Memory B cell (primary cell): ENCODE results near the gene TAF12.
A peak's percentile ranks its signal among the peaks of the same experiment; 100 is the strongest.
"Not testable (repeated sequence)": the region's sequence is repeated elsewhere in the genome, so short reads cannot be mapped to it uniquely, and the experiment has no call there.

Experiments
- ATAC-seq: fragments of 150-1000 bp; cut with Tn5 transposase; 2 replicates; pipeline ENCODE4 v1.10.0; 2021; ENCODE audit warnings: low read depth, mild to moderate bottlenecking, moderate library complexity
- DNase-seq, 2 donors: peaks; one replicate each; pipeline ENCODE4 v3.0.0; 2022; ENCODE audit warnings: low spot score in 2 of 2
- H3K27ac Mint-ChIP-seq: one replicate; pipeline ENCODE4 v1.8.0; 2022; ENCODE audit warnings: mild to moderate bottlenecking, moderate library complexity, mixed read lengths
- H3K27me3 Mint-ChIP-seq: one replicate; pipeline ENCODE4 v1.8.0; 2022; ENCODE audit warnings: mixed read lengths
- H3K36me3 Mint-ChIP-seq: one replicate; pipeline ENCODE4 v1.8.0; 2022; ENCODE audit warnings: mild to moderate bottlenecking, mixed read lengths
- H3K4me1 Mint-ChIP-seq: one replicate; pipeline ENCODE4 v1.8.0; 2022; ENCODE audit warnings: mixed read lengths
- H3K4me3 Mint-ChIP-seq: one replicate; pipeline ENCODE4 v1.8.0; 2022; ENCODE audit warnings: mild to moderate bottlenecking, moderate library complexity, mixed read lengths
- H3K9me3 Mint-ChIP-seq: one replicate; pipeline ENCODE4 v1.8.0; 2022; ENCODE audit warnings: mixed read lengths

TAF12 gene

GRCh38 chr1:28655448-28656311, 12.8 kb upstream of the TAF12 start:
- H3K9me3 Mint-ChIP-seq, DNase-seq, H3K4me3 Mint-ChIP-seq, H3K27ac Mint-ChIP-seq, ATAC-seq, H3K27me3 Mint-ChIP-seq, H3K36me3 Mint-ChIP-seq, H3K4me1 Mint-ChIP-seq: not testable (repeated sequence)

GRCh38 chr1:28653870-28654269, 11.0 kb upstream of the TAF12 start:
- not testable (repeated sequence) for ATAC-seq, H3K4me1 Mint-ChIP-seq, H3K27me3 Mint-ChIP-seq, H3K27ac Mint-ChIP-seq, H3K9me3 Mint-ChIP-seq, DNase-seq, H3K4me3 Mint-ChIP-seq, H3K36me3 Mint-ChIP-seq

DNA sequence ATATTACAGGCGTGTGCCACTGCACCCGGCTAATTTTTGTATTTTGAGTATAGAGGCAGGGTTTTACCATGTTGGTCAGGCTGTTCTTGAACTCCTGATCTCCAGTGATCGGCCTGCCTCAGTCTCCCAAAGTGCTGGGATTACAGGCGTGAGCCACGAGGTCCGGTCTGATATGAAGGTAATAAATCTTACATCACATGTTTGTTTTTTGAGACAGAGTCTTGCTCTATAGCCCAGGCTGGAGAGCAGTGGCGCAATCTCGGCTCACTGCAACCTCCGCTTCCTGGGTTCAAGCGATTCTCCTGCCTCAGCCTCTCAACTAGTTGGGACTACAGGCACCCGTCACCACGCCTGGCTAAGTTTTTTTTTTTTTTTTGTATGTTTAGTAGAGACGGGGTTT, 10.2 kb upstream of the TAF12 start:
- DNase-seq, H3K27ac Mint-ChIP-seq, H3K27me3 Mint-ChIP-seq, ATAC-seq, H3K4me1 Mint-ChIP-seq, H3K4me3 Mint-ChIP-seq, H3K36me3 Mint-ChIP-seq, H3K9me3 Mint-ChIP-seq: not testable (repeated sequence)

GRCh38 chr1:28648474-28649198, 5.8 kb upstream of the TAF12 start, which contains the start of gene RNU11:
Gene RNU11 (plus strand): TSS chr1:28648600.
- H3K4me1 Mint-ChIP-seq, result peaks cover 19% of the 10 kb centered on the region
- H3K27me3 Mint-ChIP-seq, result no peaks in the 10 kb centered on the region
- peak within 1 kb of the TSS; percentile 100 for H3K27ac Mint-ChIP-seq
- peak within 1 kb of the TSS; percentile 90 for H3K4me3 Mint-ChIP-seq
- ATAC-seq (peak; percentile 69), DNase-seq (peak; percentile 89 to 95)
- no peaks in the 10 kb centered on the region for H3K36me3 Mint-ChIP-seq
- H3K9me3 Mint-ChIP-seq, result no peaks in the 10 kb centered on the region

GRCh38 chr1:28648008-28648473, 5.2 kb upstream of the TAF12 start:
- peaks cover 20% of the 10 kb centered on the region for H3K4me1 Mint-ChIP-seq
- no peaks in the 10 kb centered on the region for H3K9me3 Mint-ChIP-seq
- H3K27me3 Mint-ChIP-seq, result no peaks in the 10 kb centered on the region
- DNase-seq, result peak; percentile 71 to 91
- H3K36me3 Mint-ChIP-seq, result no peaks in the 10 kb centered on the region
- peak overlapping the region; percentile 90 for H3K4me3 Mint-ChIP-seq
- peak; percentile 72 for ATAC-seq
- H3K27ac Mint-ChIP-seq, result peak overlapping the region; percentile 100

GRCh38 chr1:28646040-28646439, 3.2 kb upstream of the TAF12 start:
- H3K4me3 Mint-ChIP-seq, result no peak overlapping the region
- no peaks in the 10 kb centered on the region for H3K9me3 Mint-ChIP-seq
- DNase-seq, result no peak
- no peaks in the 10 kb centered on the region for H3K36me3 Mint-ChIP-seq
- H3K4me1 Mint-ChIP-seq, result peaks cover 25% of the 10 kb centered on the region
- ATAC-seq, result no peak
- no peak overlapping the region for H3K27ac Mint-ChIP-seq
- H3K27me3 Mint-ChIP-seq, result no peaks in the 10 kb centered on the region

DNA sequence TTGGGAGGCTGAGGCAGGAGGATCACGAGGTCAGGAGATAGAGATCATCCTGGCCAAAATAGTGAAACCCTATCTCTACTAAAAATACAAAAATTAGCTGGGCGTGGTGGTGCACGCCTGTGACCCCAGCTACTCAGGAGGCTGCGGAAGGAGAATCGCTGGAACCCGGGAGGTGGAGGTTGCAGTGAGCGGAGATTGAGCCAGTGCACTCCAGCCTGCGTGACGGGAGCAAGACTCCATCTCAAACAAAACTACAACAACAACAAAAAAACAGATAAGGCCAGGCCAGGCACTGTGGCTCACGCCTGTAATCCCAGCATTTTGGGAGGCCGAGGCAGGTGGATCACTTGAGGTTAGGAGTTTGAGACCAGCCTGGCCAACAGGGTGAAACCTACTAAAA, 2.5 kb upstream of the TAF12 start:
- not testable (repeated sequence) for H3K9me3 Mint-ChIP-seq, DNase-seq, ATAC-seq, H3K4me3 Mint-ChIP-seq, H3K36me3 Mint-ChIP-seq, H3K27ac Mint-ChIP-seq, H3K27me3 Mint-ChIP-seq
- H3K4me1 Mint-ChIP-seq, result peaks cover 25% of the 10 kb centered on the region

DNA sequence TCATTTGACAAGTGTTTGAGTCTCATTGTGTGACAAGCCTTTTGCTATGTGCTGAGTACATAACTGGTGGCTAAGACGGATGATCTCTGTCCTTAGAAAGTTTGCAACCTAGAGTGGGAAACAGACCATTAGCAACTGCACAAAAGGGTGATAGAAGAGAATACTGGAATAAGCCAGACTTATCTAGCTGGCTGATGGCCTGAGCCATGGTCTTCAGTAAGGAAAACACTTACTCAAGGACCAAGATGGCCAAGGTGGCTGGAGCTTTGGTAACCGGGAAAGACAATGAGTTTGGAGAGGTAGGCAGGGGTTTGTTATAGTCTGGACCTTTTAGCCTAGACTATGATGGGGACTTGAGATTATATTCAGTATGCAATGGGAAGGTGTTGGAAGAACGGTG, 1.6 kb upstream of the TAF12 start:
- Mint-ChIP-seq H3K27me3 (no peaks in the 10 kb centered on the region), H3K27ac (peak overlapping the region; percentile 95), H3K4me3 (peak overlapping the region; percentile 96), H3K4me1 (peaks cover 25% of the 10 kb centered on the region), H3K9me3 (no peaks in the 10 kb centered on the region), H3K36me3 (no peaks in the 10 kb centered on the region)
- DNase-seq, result no peak
- no peak for ATAC-seq

DNA sequence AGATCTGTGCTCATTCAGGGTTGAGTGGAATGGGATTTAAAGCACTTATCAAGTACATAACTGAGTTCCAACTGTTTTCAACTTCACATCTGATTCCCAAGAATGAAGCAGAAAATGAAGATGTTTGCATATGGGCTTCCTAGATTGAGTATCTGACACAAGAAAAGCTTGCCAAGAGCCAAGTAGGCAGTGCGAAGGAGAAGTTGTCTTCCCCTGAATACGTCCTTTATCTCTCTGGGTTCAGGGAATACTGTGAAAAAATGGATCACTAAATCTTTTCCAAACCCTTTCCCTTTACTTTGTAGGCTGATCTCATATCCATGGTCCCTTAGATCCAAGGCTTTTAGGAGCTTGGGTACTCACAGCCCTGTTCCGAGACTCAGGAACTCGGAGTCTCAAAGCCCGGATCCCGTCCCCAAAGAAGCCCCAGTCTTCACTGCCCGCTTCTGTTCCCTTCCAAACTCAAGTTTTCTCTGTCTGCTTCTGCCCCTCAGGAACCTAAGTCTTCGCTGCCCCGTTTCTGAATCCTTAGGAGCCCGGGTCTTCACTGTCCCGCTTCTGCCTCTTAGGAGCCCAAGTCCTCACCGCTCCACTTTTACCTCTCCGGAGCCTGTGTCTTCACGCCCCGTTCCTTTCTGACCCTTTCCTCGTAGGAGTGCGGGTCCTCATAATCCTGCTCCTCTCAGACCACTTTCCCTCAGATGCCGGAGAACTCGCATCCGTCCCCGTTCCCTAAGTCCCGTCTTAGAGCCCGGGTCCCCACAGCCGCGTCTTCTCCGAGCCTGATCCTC, 616 bp downstream of the TAF12 start:
- H3K9me3 Mint-ChIP-seq, result no peaks in the 10 kb centered on the region
- peaks cover 19% of the 10 kb centered on the region for H3K4me1 Mint-ChIP-seq
- peak overlapping the region; percentile 96 for H3K4me3 Mint-ChIP-seq
- DNase-seq, result no peak
- H3K27ac Mint-ChIP-seq, result peak overlapping the region; percentile 95
- ATAC-seq, result no peak
- H3K27me3 Mint-ChIP-seq, result no peaks in the 10 kb centered on the region
- no peaks in the 10 kb centered on the region for H3K36me3 Mint-ChIP-seq

- ATAC-seq, result no peak
- no peak for DNase-seq
- Mint-ChIP-seq H3K36me3 (no peaks in the 10 kb centered on the region), H3K27ac (no peak overlapping the region), H3K4me1 (peaks cover 17% of the 10 kb centered on the region), H3K4me3 (no peak overlapping the region), H3K27me3 (no peaks in the 10 kb centered on the region), H3K9me3 (no peaks in the 10 kb centered on the region)
Observed at GRCh38 chr1:28640766-28641165, 2.1 kb downstream of the TAF12 start.

DNA sequence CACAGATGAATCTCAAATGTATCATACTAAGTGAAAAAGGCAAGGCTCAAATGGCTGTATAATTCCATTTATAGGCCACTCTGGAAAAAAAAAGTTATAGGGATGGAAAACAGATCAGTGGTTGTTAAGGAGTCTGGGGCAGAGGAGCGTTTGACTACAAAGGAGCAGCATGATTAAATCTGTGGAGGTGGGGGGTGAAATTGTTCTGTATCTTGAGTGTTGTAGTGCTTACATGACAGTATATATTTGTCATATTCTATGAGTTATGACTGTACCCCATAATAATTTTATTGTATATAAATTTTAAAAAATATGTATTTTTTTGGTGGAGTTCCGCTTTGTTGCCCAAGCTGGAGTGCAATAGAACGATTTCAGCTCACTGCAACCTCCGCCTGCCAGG, 10.3 kb downstream of the TAF12 start:
- no peaks in the 10 kb centered on the region for H3K27me3 Mint-ChIP-seq
- peaks cover 2% of the 10 kb centered on the region for H3K4me1 Mint-ChIP-seq
- H3K36me3 Mint-ChIP-seq, result peaks cover 3% of the 10 kb centered on the region
- H3K9me3 Mint-ChIP-seq, result no peaks in the 10 kb centered on the region
- no peak for ATAC-seq
- H3K4me3 Mint-ChIP-seq, result no peak overlapping the region
- no peak for DNase-seq
- no peak overlapping the region for H3K27ac Mint-ChIP-seq

- Mint-ChIP-seq H3K36me3 (peaks cover 3% of the 10 kb centered on the region), H3K27ac (no peak overlapping the region), H3K27me3 (no peaks in the 10 kb centered on the region), H3K4me3 (no peak overlapping the region), H3K4me1 (peaks cover 2% of the 10 kb centered on the region), H3K9me3 (no peaks in the 10 kb centered on the region)
- ATAC-seq (no peak), DNase-seq (no peak)
Observed at GRCh38 chr1:28631713-28632112, 11.2 kb downstream of the TAF12 start.

- no peak for DNase-seq
- no peak overlapping the region for H3K4me3 Mint-ChIP-seq
Observed at GRCh38 chr1:28613175-28613574, 29.7 kb downstream of the TAF12 start.

DNA sequence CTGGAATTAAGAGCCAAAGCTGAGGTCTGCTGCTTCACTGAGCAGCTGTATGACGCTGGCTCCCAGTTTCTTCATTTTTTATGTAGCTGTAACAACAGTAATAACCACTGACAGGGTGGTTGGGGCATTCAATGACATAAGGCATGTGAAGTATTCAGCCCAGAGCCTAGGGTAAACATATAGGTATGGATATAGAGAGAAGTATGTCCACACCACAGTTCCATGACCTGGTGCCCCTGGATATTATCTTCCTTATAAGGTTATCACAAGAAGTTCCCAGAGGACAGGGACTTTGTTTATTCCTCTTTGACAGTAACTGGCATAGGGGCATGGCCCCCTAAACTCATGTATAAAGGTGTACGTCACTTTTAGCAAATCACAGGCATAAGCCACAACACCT, 36.1 kb downstream of the TAF12 start:
- Mint-ChIP-seq H3K4me3 (no peak overlapping the region), H3K9me3 (no peaks in the 10 kb centered on the region), H3K36me3 (peaks cover 11% of the 10 kb centered on the region), H3K27ac (no peak overlapping the region), H3K4me1 (no peaks in the 10 kb centered on the region), H3K27me3 (no peaks in the 10 kb centered on the region)
- no peak for ATAC-seq
- DNase-seq, result no peak

More at GRCh38 chr1:28613175-28613574, 29.7 kb downstream of the TAF12 start:
- no peaks in the 10 kb centered on the region for H3K4me1 Mint-ChIP-seq
- H3K27ac Mint-ChIP-seq, result no peak overlapping the region
- no peaks in the 10 kb centered on the region for H3K9me3 Mint-ChIP-seq
- H3K36me3 Mint-ChIP-seq, result peaks cover 23% of the 10 kb centered on the region
- ATAC-seq, result no peak
- no peaks in the 10 kb centered on the region for H3K27me3 Mint-ChIP-seq
